Suprapubic skin (tissue), 4 donors: Measurements from ENCODE around the gene IQCF5. TPM values are rescaled to one million over a fixed set of nuclear protein-coding genes. Genes with fewer than 3 reads are reported as not detected.

Experiments
- DNase-seq, 2 donors: peaks; one replicate each; pipeline ENCODE4 v3.0.0-alpha.2; 2019; ENCODE audit warnings: low spot score in 2 of 2
- H3K27ac ChIP-seq: fragments of 200-600 bp; sonication (generic); one replicate; pipeline ENCODE4 v1.5.1; 2019
- H3K27me3 ChIP-seq: fragments of 200-600 bp; sonication (generic); one replicate; pipeline ENCODE4 v1.5.1; 2019
- H3K36me3 ChIP-seq: fragments of 200-600 bp; sonication (generic); one replicate; pipeline ENCODE4 v1.5.1; 2019
- H3K4me1 ChIP-seq: fragments of 200-600 bp; sonication (generic); one replicate; pipeline ENCODE4 v1.5.1; 2019
- H3K4me3 ChIP-seq: fragments of 200-600 bp; sonication (generic); one replicate; pipeline ENCODE4 v1.5.1; 2019; ENCODE audit warnings: mild to moderate bottlenecking
- H3K9me3 ChIP-seq: fragments of 200-600 bp; sonication (generic); one replicate; pipeline ENCODE4 v1.5.1; 2019
- CTCF ChIP-seq, 2 donors: fragments of 200-600 bp in 1 of 2; fragments of 450-650 bp in 1 of 2; sonication (generic) in 1 of 2; IDR thresholded peaks; one replicate each; pipeline ENCODE4 v1.5.1; 2016 to 2019; ENCODE audit warnings: antibody characterized with exemption in 2 of 2, mild to moderate bottlenecking in 1 of 2, moderate library complexity in 1 of 2
- EP300 ChIP-seq: sonication (generic); formaldehyde crosslinking; IDR thresholded peaks from one replicate; pipeline ENCODE4 v1.6.1; 2017; ENCODE audit warnings: antibody characterized with exemption
- POLR2A ChIP-seq, 2 donors: fragments of 450-650 bp; IDR thresholded peaks; one replicate each; pipeline ENCODE4 v1.6.1; 2017; ENCODE audit warnings: antibody characterized with exemption in 2 of 2, mild to moderate bottlenecking in 2 of 2, moderate library complexity in 2 of 2
- POLR2AphosphoS5 ChIP-seq, 3 donors: sonication (generic); formaldehyde crosslinking; IDR thresholded peaks; one replicate each; pipeline ENCODE4 v1.6.1; 2017; ENCODE audit warnings: antibody characterized with exemption in 3 of 3
- WGBS: methylation state at CpG from one replicate; pipeline ENCODE4 v1.1.5; 2018; 5-methylcytosine and 5-hydroxymethylcytosine counted together
- total RNA-seq, 4 donors: library from RNA; depleted of rRNA; stranded (reverse); fragments of >200 nt; gene quantifications; one replicate each; pipeline ENCODE4 v1.1.0, GENCODE V29; 2016

The IQCF5 gene
- total RNA-seq, 4 donors from 2014 or later, result not detected

GRCh38 chr3:51897391-51897790 lies 22.0 kb upstream of the IQCF5 start:
- no peaks in the 10 kb centered on the region for H3K36me3 ChIP-seq
- H3K27me3 ChIP-seq, result no peaks in the 10 kb centered on the region
- DNase-seq, result no peak
- H3K27ac ChIP-seq, result no peak overlapping the region
- H3K4me1 ChIP-seq, result no peaks in the 10 kb centered on the region
- H3K9me3 ChIP-seq, result no peaks in the 10 kb centered on the region
- 85% methylated on average over 15 of the region's 15 CpGs for WGBS
- TF ChIP-seq POLR2A (IDR thresholded peaks at IDR 0.05), result no peak
- no peak for TF ChIP-seq POLR2AphosphoS5 (IDR thresholded peaks at IDR 0.05)
- no peak for TF ChIP-seq CTCF (IDR thresholded peaks at IDR 0.05)
- no peak for TF ChIP-seq EP300
- H3K4me3 ChIP-seq, result no peak overlapping the region

- Histone ChIP-seq H3K36me3 (no peaks in the 10 kb centered on the region), H3K4me3 (no peak overlapping the region), H3K27ac (no peak overlapping the region), H3K4me1 (no peaks in the 10 kb centered on the region), H3K27me3 (no peaks in the 10 kb centered on the region), H3K9me3 (no peaks in the 10 kb centered on the region)
- no peak for TF ChIP-seq CTCF (IDR thresholded peaks at IDR 0.05)
- no peak for TF ChIP-seq EP300
- TF ChIP-seq POLR2A (IDR thresholded peaks at IDR 0.05), result no peak
- no peak for TF ChIP-seq POLR2AphosphoS5 (IDR thresholded peaks at IDR 0.05)
- no peak for DNase-seq
- 83% methylated on average over 10 of the region's 10 CpGs for WGBS
These were observed 21.4 kb upstream of the IQCF5 start for GRCh38 chr3:51896607-51897305.

GRCh38 chr3:51894939-51895338 lies 19.5 kb upstream of the IQCF5 start:
- H3K27me3 ChIP-seq, result no peaks in the 10 kb centered on the region
- H3K4me3 ChIP-seq, result no peak overlapping the region
- WGBS, result 95% methylated on average over 10 of the region's 16 CpGs
- no peak for TF ChIP-seq POLR2AphosphoS5 (IDR thresholded peaks at IDR 0.05)
- TF ChIP-seq POLR2A (IDR thresholded peaks at IDR 0.05), result no peak
- no peak for TF ChIP-seq EP300
- no peak for TF ChIP-seq CTCF (IDR thresholded peaks at IDR 0.05)
- H3K9me3 ChIP-seq, result no peaks in the 10 kb centered on the region
- no peaks in the 10 kb centered on the region for H3K36me3 ChIP-seq
- no peaks in the 10 kb centered on the region for H3K4me1 ChIP-seq
- H3K27ac ChIP-seq, result no peak overlapping the region
- DNase-seq, result no peak

- Histone ChIP-seq H3K36me3 (no peaks in the 10 kb centered on the region), H3K4me3 (no peak overlapping the region), H3K27me3 (no peaks in the 10 kb centered on the region), H3K9me3 (no peaks in the 10 kb centered on the region), H3K4me1 (no peaks in the 10 kb centered on the region), H3K27ac (no peak overlapping the region)
- DNase-seq, result no peak
- TF ChIP-seq POLR2AphosphoS5 (IDR thresholded peaks at IDR 0.05) (no peak), EP300 (no peak), CTCF (IDR thresholded peaks at IDR 0.05) (no peak), POLR2A (IDR thresholded peaks at IDR 0.05) (no peak)
- 94% methylated on average over 4 of the region's 4 CpGs for WGBS
These were observed 19.0 kb upstream of the IQCF5 start for GRCh38 chr3:51894391-51894790.

- no peak for DNase-seq
- no peaks in the 10 kb centered on the region for H3K9me3 ChIP-seq
- no peaks in the 10 kb centered on the region for H3K27me3 ChIP-seq
- WGBS, result 77% methylated on average over 7 of the region's 7 CpGs
- H3K4me1 ChIP-seq, result no peaks in the 10 kb centered on the region
- TF ChIP-seq POLR2A (IDR thresholded peaks at IDR 0.05) (no peak), EP300 (no peak), CTCF (IDR thresholded peaks at IDR 0.05) (no peak), POLR2AphosphoS5 (IDR thresholded peaks at IDR 0.05) (no peak)
- no peak overlapping the region for H3K27ac ChIP-seq
- no peak overlapping the region for H3K4me3 ChIP-seq
- H3K36me3 ChIP-seq, result no peaks in the 10 kb centered on the region
These were observed 16.0 kb upstream of the IQCF5 start for GRCh38 chr3:51891242-51892039.
